H1 (cell line): ENCODE data around the gene CSNK1G2. TPM values are rescaled to one million over a fixed set of nuclear protein-coding genes. Genes with fewer than 3 reads are reported as not detected.

Experiments
- CTCF ChIA-PET: fragments of 300-600 bp; sonication (Branson Sonifier 250); formaldehyde crosslinking; loops from one replicate; lab custom pipeline; 2021; ENCODE audit not compliant: partially characterized antibody; lab: Charles Lee
- POLR2A ChIA-PET: fragments of 300-600 bp; sonication (Branson Sonifier 250); formaldehyde crosslinking; loops from one replicate; lab custom pipeline; 2021; ENCODE audit warnings: inconsistent platforms; ENCODE audit not compliant: partially characterized antibody; lab: Charles Lee
- DNase-seq, 2 experiments: peaks; one replicate each; pipeline versions ENCODE4 v3.0.0 to v3.0.0-alpha.2; 2010 to 2022; ENCODE audit warnings: low spot score in 2 of 2, low read depth in 1 of 2, mixed read lengths in 1 of 2
- FAIRE-seq: peaks from 2 replicates; lab custom pipeline; 2011; peaks lifted over from hg19 to GRCh38; lab: Jason Lieb, UNC
- H2AFZ ChIP-seq: 2 replicates; pipeline ENCODE4 v1.8.1; 2012; ENCODE audit warnings: low read length, inconsistent platforms
- H2AK5ac ChIP-seq: 2 replicates; pipeline ENCODE4 v1.6.1; 2013; ENCODE audit warnings: low read depth, low read length
- H2BK120ac ChIP-seq: replicated peaks from 2 replicates; pipeline ENCODE3; 2013; ENCODE audit warnings: low read depth, low read length, inconsistent platforms
- H2BK12ac ChIP-seq: 2 replicates; pipeline ENCODE4 v1.6.1; 2013; ENCODE audit warnings: low read depth, low read length
- H2BK15ac ChIP-seq: 2 replicates; pipeline ENCODE4 v1.6.1; 2013; ENCODE audit warnings: low read length
- H2BK20ac ChIP-seq: 2 replicates; pipeline ENCODE4 v1.6.1; 2013; ENCODE audit warnings: low read length
- H2BK5ac ChIP-seq: 2 replicates; pipeline ENCODE4 v1.6.1; 2013; ENCODE audit warnings: low read depth, low read length
- H3K14ac ChIP-seq: 2 replicates; pipeline ENCODE4 v1.6.1; 2013; ENCODE audit warnings: inconsistent platforms; ENCODE audit not compliant: insufficient read length
- H3K18ac ChIP-seq: 2 replicates; pipeline ENCODE4 v1.6.1; 2013; ENCODE audit warnings: low read length; ENCODE audit errors: extremely low read depth
- H3K23ac ChIP-seq: 2 replicates; pipeline ENCODE4 v1.6.1; 2013; ENCODE audit warnings: inconsistent platforms; ENCODE audit not compliant: insufficient read length
- H3K23me2 ChIP-seq: 2 replicates; pipeline ENCODE4 v1.6.1; 2013; ENCODE audit warnings: low read depth, low read length
- H3K27ac ChIP-seq: 2 replicates; pipeline ENCODE4 v1.6.1; 2011; ENCODE audit warnings: low read depth, low read length, inconsistent platforms
- H3K27me3 ChIP-seq, 4 experiments: replicated peaks in 1 of 4; 1 replicate in 1 of 4; 2 replicates in 3 of 4; pipeline versions ENCODE4 v1.6.1 to v1.8.1; 2011 to 2013; ENCODE audit warnings: low read length in 3 of 4, mild to moderate bottlenecking in 3 of 4, inconsistent platforms in 2 of 4, mixed read lengths in 2 of 4, moderate library complexity in 1 of 4; ENCODE audit not compliant: control insufficient read depth in 3 of 4, insufficient read depth in 3 of 4; ENCODE audit errors: extremely low read depth in 1 of 4
- H3K36me3 ChIP-seq, 4 experiments: 2 replicates each; pipeline versions ENCODE4 v1.6.1 to v1.8.1; 2011 to 2013; ENCODE audit warnings: mild to moderate bottlenecking in 4 of 4, low read length in 3 of 4, moderate library complexity in 2 of 4, control low read depth in 1 of 4, inconsistent platforms in 1 of 4; ENCODE audit not compliant: insufficient read depth in 4 of 4, control insufficient read depth in 2 of 4
- H3K4ac ChIP-seq: replicated peaks from 2 replicates; pipeline ENCODE3; 2013; ENCODE audit warnings: low read length, low read depth, mixed read lengths, inconsistent platforms; ENCODE audit not compliant: insufficient read length
- H3K4me1 ChIP-seq, 4 experiments: replicated peaks in 1 of 4; 1 replicate in 1 of 4; 2 replicates in 3 of 4; pipeline versions ENCODE4 v1.6.1 to v1.8.1; 2011 to 2013; ENCODE audit warnings: low read length in 3 of 4, inconsistent platforms in 2 of 4, mixed read lengths in 1 of 4; ENCODE audit not compliant: insufficient read depth in 4 of 4, control insufficient read depth in 3 of 4
- H3K4me2 ChIP-seq, 2 experiments: 2 replicates each; pipeline versions ENCODE4 v1.6.1 to v1.8.1; 2011 to 2013; ENCODE audit warnings: low read depth in 2 of 2, low read length in 2 of 2, control low read depth in 1 of 2, inconsistent platforms in 1 of 2, mild to moderate bottlenecking in 1 of 2; ENCODE audit not compliant: insufficient read depth in 1 of 2
- H3K4me3 ChIP-seq, 4 experiments: fragments of 200-600, 300-600 bp in 1 of 4; sonication (generic), shearing (Covaris generic), sonication (Bioruptor Twin) in 1 of 4; 2 replicates each; pipeline versions ENCODE4 v1.5.1 to v1.8.1; 2011 to 2016; ENCODE audit warnings: low read length in 4 of 4, low read depth in 3 of 4, control low read depth in 2 of 4, inconsistent platforms in 2 of 4, mild to moderate bottlenecking in 2 of 4, mixed read lengths in 1 of 4, moderate library complexity in 1 of 4; ENCODE audit not compliant: insufficient read depth in 2 of 4; ENCODE audit errors: extremely low read depth in 1 of 4
- H3K56ac ChIP-seq: replicated peaks from 2 replicates; pipeline ENCODE3; 2013; ENCODE audit warnings: low read depth, mild to moderate bottlenecking, mixed read lengths, low read length, inconsistent platforms; ENCODE audit not compliant: insufficient read length
- H3K79me1 ChIP-seq: 2 replicates; pipeline ENCODE4 v1.6.1; 2013; ENCODE audit warnings: low read depth, low read length, control low read depth
- H3K79me2 ChIP-seq, 2 experiments: 2 replicates each; pipeline versions ENCODE4 v1.6.1 to v1.8.1; 2012 to 2013; ENCODE audit warnings: low read length in 2 of 2, mild to moderate bottlenecking in 2 of 2, inconsistent platforms in 1 of 2; ENCODE audit not compliant: insufficient read depth in 2 of 2, control insufficient read depth in 1 of 2
- H3K9ac ChIP-seq, 4 experiments: replicated peaks in 1 of 4; 1 replicate in 1 of 4; 2 replicates in 3 of 4; pipeline versions ENCODE4 v1.6.1 to v1.8.1; 2011 to 2013; ENCODE audit warnings: low read depth in 3 of 4, low read length in 3 of 4, control low read depth in 2 of 4, mild to moderate bottlenecking in 2 of 4, moderate library complexity in 2 of 4, inconsistent platforms in 1 of 4; ENCODE audit errors: extremely low read depth in 1 of 4
- H3K9me3 ChIP-seq, 2 experiments: 2 replicates each; pipeline versions ENCODE4 v1.6.1 to v1.8.1; 2012 to 2013; ENCODE audit warnings: mild to moderate bottlenecking in 2 of 2, moderate library complexity in 2 of 2, control low read depth in 1 of 2, inconsistent platforms in 1 of 2, low read depth in 1 of 2, low read length in 1 of 2, mixed read lengths in 1 of 2; ENCODE audit not compliant: insufficient read depth in 2 of 2
- H4K20me1 ChIP-seq, 2 experiments: replicated peaks in 1 of 2; 2 replicates each; pipeline versions ENCODE3 to v1.8.1; 2011 to 2013; ENCODE audit warnings: inconsistent platforms in 2 of 2, low read length in 2 of 2, mild to moderate bottlenecking in 1 of 2; ENCODE audit not compliant: insufficient read depth in 2 of 2, control insufficient read depth in 1 of 2
- H4K5ac ChIP-seq: 2 replicates; pipeline ENCODE4 v1.6.1; 2013; ENCODE audit warnings: low read length, low read depth, mixed read lengths, inconsistent platforms; ENCODE audit not compliant: insufficient read length
- H4K8ac ChIP-seq: 2 replicates; pipeline ENCODE4 v1.8.0; 2013; ENCODE audit warnings: mild to moderate bottlenecking, moderate library complexity, low read length, inconsistent platforms; ENCODE audit not compliant: insufficient read depth; ENCODE audit errors: extremely low read depth
- H4K91ac ChIP-seq: replicated peaks from 2 replicates; pipeline ENCODE3; 2013; ENCODE audit warnings: low read length, mixed read lengths, inconsistent platforms; ENCODE audit not compliant: insufficient read length
- HDAC2 ChIP-seq, 2 experiments: fragments of 300-600 bp in 1 of 2; sonication (generic) in 1 of 2; IDR thresholded peaks; 2 replicates each; pipeline ENCODE4 v1.6.1; 2011 to 2012; ENCODE audit warnings: low read depth in 2 of 2, low read length in 2 of 2, mild to moderate bottlenecking in 2 of 2, moderate library complexity in 2 of 2, borderline replicate concordance in 1 of 2, inconsistent platforms in 1 of 2
- PHF8 ChIP-seq: fragments of 200-600 bp; sonication (generic); conservative IDR thresholded peaks from 2 replicates; pipeline ENCODE4 v1.7.1; 2012; ENCODE audit warnings: low read depth, mild to moderate bottlenecking, inconsistent platforms, low read length, moderate library complexity
- SP4 ChIP-seq: IDR thresholded peaks from 2 replicates; pipeline ENCODE4 v1.6.1; 2012; ENCODE audit warnings: low read length, inconsistent platforms
- WGBS, 2 experiments: shearing (Covaris generic) in 1 of 2; methylation state at CpG; one replicate each; pipeline versions ENCODE4 v1.1.6 to v1.1.7; 2013 to 2015; ENCODE audit warnings: low lambda C conversion rate in 2 of 2, mixed read lengths in 2 of 2, inconsistent platforms in 1 of 2, low coverage in 1 of 2, missing lambda C conversion rate in 1 of 2; ENCODE audit not compliant: insufficient replicate concordance in 2 of 2, insufficient coverage in 1 of 2, insufficient read length in 1 of 2; ENCODE audit errors: extremely low coverage in 1 of 2, missing lambda C conversion rate in 1 of 2; 5-methylcytosine and 5-hydroxymethylcytosine counted together
- polyA plus RNA-seq, 7 experiments: library from polyadenylated mRNA; depleted of rRNA in 3 of 7; stranded (reverse) in 5 of 7; unstranded in 2 of 7; fragments of >200 nt in 5 of 7; fragments of 200-250 nt in 2 of 7; gene quantifications; 1 replicate in 5 of 7; 2 replicates in 1 of 7; 4 replicates in 1 of 7; pipeline versions ENCODE4 v1.2.1 to v1.2.3, GENCODE V29; 2011 to 2013; ENCODE audit warnings: missing spikeins in 2 of 7, mixed read lengths in 2 of 7
- total RNA-seq: library from RNA; stranded (reverse); fragmentation: NEBNext Ultra II Directional; extraction: Animal tissue kit (Norgen Biotek cat#: 25700); gene quantifications from 2 replicates; pipeline ENCODE4 v1.2.1, GENCODE V29; 2021

CSNK1G2 gene
- total and polyA plus RNA-seq, 2 of the 8 experiments (the other 6 are each of a cell fraction or from before 2014, with no cell fraction given): 99.5 to 130 TPM

- DNase-seq: no peak
- Histone ChIP-seq H2BK120ac (no peak overlapping the region), H3K36me3 (peaks cover 0 to 9% (median 3%) of the 10 kb centered on the region in 4 experiments; a peak in 4 of 8 replicates), H2BK15ac (no peak overlapping the region), H3K4me2 (no peak overlapping the region), H3K56ac (no peak overlapping the region), H4K20me1 (peaks cover 4 to 7% of the 10 kb centered on the region in 2 experiments), H2BK20ac (no peak overlapping the region), H4K5ac (no peak overlapping the region), H3K14ac (no peak overlapping the region), H3K9me3 (no peaks in the 10 kb centered on the region), H2AFZ (no peak overlapping the region), H3K18ac (no peak overlapping the region), H2BK5ac (no peak overlapping the region), H4K8ac (no peak overlapping the region), H2BK12ac (no peak overlapping the region), H3K4me3 (no peak overlapping the region), H4K91ac (no peak overlapping the region), H2AK5ac (no peak overlapping the region), H3K27ac (no peak overlapping the region), H3K23ac (no peak overlapping the region), H3K79me1 (no peaks in the 10 kb centered on the region; the same call in 1 of the 2 replicates), H3K23me2 (no peaks in the 10 kb centered on the region), H3K79me2 (peaks cover 0 to 6% of the 10 kb centered on the region in 2 experiments; a peak in 1 of 4 replicates), H3K4me1 (no peaks in the 10 kb centered on the region), H3K27me3 (peaks cover 0 to 2% (median 0%) of the 10 kb centered on the region in 4 experiments; a peak in 1 of 7 replicates), H3K4ac (no peak overlapping the region), H3K9ac (no peak overlapping the region)
- no peak for FAIRE-seq
- CTCF ChIA-PET: interaction anchor here (0.6 to 2.2 kb wide), 5 partner anchors 8 to 111 kb away, joined by 3 to 7 read pairs (median 3); no protein-coding TSS in a partner anchor
- WGBS, 2 experiments: 90% methylated on average over 4 of the region's 4 CpGs; no CpG with 5 or more reads in 1 of the 2 experiments
- POLR2A ChIA-PET: interaction anchor here (0.6 to 1.2 kb wide), 4 partner anchors 9 to 713 kb away, joined by 3 to 5 read pairs (median 4); partner anchors contain the start of genes ADAT3 and SCAMP4
- TF ChIP-seq SP4 (no peak), PHF8 (no peak), HDAC2 (IDR thresholded peaks at IDR 0.05; ENCODE audit: borderline replicate concordance in 1 of 2, low read depth in 2 of 2, low read length in 2 of 2) (no peak)
Measured at GRCh38 chr19:2003874-2004273, 62.9 kb downstream of the CSNK1G2 start.
